Stimulated activated CD4-positive, alpha-beta T cell treated with anti-CD3 and anti-CD28 coated beads, Interleukin-4, amount 100 ng/mL, for 24 hours (primary cell): ENCODE results near the gene CARD6.
"Not testable (repeated sequence)": the region's sequence is repeated elsewhere in the genome, so short reads cannot be mapped to it uniquely, and the experiment has no call there.

Experiments used
- DNase-seq: peaks from one replicate; pipeline ENCODE4 v3.0.0-alpha.2; 2020

The CARD6 gene, protein sequence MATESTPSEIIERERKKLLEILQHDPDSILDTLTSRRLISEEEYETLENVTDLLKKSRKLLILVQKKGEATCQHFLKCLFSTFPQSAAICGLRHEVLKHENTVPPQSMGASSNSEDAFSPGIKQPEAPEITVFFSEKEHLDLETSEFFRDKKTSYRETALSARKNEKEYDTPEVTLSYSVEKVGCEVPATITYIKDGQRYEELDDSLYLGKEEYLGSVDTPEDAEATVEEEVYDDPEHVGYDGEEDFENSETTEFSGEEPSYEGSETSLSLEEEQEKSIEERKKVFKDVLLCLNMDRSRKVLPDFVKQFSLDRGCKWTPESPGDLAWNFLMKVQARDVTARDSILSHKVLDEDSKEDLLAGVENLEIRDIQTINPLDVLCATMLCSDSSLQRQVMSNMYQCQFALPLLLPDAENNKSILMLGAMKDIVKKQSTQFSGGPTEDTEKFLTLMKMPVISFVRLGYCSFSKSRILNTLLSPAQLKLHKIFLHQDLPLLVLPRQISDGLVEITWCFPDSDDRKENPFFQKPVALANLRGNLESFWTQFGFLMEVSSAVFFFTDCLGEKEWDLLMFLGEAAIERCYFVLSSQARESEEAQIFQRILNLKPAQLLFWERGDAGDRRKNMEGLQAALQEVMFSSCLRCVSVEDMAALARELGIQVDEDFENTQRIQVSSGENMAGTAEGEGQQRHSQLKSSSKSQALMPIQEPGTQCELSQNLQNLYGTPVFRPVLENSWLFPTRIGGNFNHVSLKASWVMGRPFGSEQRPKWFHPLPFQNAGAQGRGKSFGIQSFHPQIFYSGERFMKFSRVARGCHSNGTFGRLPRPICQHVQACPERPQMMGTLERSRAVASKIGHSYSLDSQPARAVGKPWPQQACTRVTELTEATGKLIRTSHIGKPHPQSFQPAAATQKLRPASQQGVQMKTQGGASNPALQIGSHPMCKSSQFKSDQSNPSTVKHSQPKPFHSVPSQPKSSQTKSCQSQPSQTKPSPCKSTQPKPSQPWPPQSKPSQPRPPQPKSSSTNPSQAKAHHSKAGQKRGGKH

GRCh38 chr5:40841068-40841805 is at the start of gene CARD6:
TSS of gene CARD6 (plus strand) at chr5:40841367. CDS start at chr5:40841383, 16 bp downstream.
- no peak for DNase-seq

- no peak for DNase-seq
Measured at GRCh38 chr5:40791715-40792139, 49.4 kb upstream of the CARD6 start.

- not testable (repeated sequence) for DNase-seq
Measured at GRCh38 chr5:40792691-40793090, 48.5 kb upstream of the CARD6 start.

DNA sequence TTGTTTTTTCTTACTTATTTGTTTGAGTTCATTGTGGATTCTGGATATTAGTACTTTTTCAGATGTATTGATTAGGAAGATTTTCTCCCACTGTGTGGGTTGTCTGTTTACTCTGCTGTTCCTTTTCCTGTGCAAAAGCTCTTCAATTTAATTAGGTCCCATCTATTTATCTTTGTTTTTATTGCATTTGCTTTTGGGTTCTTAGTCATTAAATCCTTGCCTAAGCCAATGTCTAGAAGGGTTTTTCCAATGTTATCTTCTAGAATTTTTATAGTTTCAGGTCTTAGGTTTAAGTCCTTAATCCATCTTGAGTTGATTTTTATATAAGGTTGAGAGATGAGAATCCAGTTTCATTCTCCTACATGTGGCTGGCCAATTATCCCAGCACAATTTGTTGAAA is 46.8 kb upstream of the CARD6 start:
- DNase-seq, result not testable (repeated sequence)

- not testable (repeated sequence) for DNase-seq
Measured at GRCh38 chr5:40794877-40795276, 46.3 kb upstream of the CARD6 start.

- no peak for DNase-seq
Measured at GRCh38 chr5:40796487-40796889, 44.7 kb upstream of the CARD6 start.

GRCh38 chr5:40797273-40798011 is 43.7 kb upstream of the CARD6 start:
- DNase-seq, result peak; percentile 78

GRCh38 chr5:40798012-40798800 is 43.0 kb upstream of the CARD6 start, which contains the start of gene PRKAA1:
TSS of gene PRKAA1 (minus strand) at chr5:40798374. CDS start at chr5:40798189, 185 bp downstream.
- peak; percentile 86 for DNase-seq

DNA sequence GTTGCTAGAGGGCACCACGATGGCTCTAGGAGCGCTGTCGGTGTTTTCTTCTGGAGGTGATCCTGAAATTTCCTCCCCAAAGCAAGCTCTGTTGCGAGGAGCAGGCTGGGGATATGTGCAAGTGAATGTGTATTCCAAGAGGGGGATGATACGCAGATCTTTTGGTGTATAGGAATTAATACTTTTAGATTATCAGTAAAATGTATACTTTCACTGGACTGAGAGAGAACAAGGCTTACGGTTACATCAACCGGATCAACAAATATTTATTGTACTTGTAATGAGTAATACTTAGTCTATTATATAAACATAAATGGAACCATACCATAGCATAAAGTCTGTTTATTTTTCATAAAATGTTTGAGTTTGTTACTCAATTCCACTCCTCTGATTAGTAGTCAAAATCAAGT is 42.4 kb upstream of the CARD6 start:
- DNase-seq, result no peak

DNA sequence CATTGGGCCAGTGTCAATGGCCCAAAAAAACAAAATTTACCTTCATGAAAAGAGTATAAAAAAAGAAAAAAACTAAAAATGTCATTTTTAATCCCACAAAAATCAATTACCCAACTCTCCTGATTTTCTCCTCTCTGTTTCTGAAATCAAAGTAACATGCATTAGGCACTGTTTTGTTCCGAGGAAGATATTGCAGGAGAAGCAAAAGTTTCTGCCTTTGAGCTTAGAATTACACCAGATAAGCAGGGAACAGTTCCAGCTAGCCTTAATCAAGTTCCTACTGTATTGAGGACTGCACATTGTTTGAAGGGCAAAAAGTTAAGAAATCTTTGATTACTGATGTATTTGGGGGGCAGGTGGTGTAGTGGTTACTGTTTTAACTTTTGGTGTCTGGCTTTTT is 41.9 kb upstream of the CARD6 start:
- no peak for DNase-seq

GRCh38 chr5:40801771-40802562 is 39.2 kb upstream of the CARD6 start:
- DNase-seq, result no peak

DNA sequence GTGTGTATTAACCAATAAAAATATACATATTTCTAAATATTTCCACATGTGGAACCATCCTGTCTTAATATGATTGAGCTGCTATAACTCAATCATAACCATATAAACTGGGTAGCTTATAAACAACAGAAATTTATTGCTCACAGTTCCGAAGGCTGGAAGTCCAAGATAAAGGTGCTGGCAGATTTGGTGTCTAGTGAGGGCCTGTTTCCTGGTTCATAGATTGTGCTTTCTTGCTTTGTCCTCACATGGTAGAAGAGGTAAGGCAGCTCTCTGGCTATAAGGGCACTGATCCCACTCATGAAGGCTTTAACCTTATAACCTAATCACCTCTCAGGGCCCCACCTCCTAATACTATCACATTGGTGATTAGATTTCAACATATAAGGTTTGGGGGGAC is 29.0 kb upstream of the CARD6 start:
- DNase-seq, result no peak

DNA sequence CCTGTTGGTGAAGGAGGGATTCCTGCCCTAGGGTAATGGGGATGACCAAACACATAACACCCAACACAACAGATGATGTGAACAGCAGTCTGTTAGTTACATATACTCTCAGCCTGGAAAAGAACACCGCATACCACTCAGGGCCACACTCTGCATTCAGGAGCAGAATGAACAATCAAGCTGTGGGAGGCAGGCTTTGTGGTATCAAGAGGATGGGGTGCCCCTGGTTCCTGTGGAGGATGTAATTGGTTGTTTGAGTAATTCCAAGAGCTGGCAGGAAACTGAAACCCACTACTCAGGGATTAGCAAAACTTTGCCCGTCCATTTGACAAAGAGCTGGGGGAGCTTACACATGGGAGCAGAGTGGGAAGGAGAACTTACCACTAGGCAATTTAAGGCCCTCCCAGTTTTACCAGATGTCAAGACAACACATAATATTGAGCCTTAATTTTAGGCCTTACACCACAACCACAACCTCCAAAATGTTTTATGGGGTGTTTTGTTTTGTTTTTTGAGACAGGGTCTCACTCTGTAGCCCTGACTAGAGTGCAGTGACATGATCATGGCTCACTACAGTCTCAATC is 27.4 kb upstream of the CARD6 start:
- DNase-seq, result peak; percentile 51

DNA sequence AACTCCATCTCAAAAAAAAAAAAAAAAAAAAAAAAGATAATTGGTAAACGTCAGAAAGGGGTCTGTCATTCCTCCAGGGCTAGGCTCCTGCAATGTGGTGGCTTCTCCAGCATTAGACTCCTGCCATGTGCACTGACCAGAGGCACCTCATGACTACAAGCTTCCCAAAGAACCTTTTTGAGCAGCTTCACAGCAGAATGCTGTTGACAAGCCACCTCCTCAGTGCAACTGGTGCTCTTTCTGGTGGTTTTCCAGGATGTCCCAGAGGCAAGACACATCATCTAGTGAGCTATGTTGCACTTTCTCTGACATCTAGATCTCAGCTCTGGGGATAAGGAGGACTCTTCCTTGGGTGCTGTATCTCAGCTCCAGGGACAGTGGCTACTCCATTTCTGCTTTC is 17.7 kb upstream of the CARD6 start:
- DNase-seq, result no peak

- DNase-seq, result not testable (repeated sequence)
Measured at GRCh38 chr5:40825461-40826043, 15.6 kb upstream of the CARD6 start.

DNA sequence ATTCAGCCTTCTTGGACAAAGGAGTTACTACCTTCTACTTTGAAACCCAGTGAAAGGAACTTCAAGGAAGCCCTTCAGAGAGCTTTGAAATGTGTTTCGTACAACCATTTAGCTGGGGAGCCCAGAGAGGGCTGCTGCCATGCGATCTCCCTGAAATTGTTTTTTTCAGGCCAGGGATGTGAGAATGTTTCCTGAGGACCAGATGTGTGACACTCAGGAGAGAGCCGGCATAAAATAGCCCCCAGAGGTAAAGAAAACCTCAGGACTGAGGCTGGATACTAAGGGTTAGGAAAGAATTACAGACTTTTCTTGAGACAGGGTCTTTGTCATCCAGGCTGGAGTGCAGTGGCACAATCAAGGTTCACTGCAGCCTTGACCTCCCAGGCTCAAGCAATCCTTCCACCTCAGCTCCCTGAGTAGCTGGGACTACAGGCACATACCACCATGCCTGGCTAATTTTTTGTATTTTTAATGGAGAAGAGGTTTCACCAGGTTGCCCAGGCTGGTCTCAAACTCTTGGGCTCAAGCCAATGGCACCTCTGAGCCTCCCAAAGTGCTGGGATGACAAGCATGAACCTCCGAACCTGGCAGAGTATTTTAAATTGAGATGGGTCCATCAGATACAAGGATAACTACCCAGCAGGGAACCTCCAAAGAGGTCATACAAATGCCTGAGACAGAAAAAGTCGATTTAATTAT is 14.5 kb upstream of the CARD6 start:
- DNase-seq, result no peak

- no peak for DNase-seq
Measured at GRCh38 chr5:40827188-40827977, 13.8 kb upstream of the CARD6 start.
